SIG-M5 treated with dmso at 0.1 percent for 504 hours (cell line): ENCODE measurements around the gene TRIM14.
"Not testable (repeated sequence)": the region's sequence is repeated elsewhere in the genome, so short reads cannot be mapped to it uniquely, and the experiment has no call there.

Experiments used
- DNase-seq: peaks from one replicate; lab custom pipeline; 2025; ENCODE audit not compliant: unreplicated experiment; lab: John Stamatoyannopoulos, UW

The TRIM14 gene

DNA sequence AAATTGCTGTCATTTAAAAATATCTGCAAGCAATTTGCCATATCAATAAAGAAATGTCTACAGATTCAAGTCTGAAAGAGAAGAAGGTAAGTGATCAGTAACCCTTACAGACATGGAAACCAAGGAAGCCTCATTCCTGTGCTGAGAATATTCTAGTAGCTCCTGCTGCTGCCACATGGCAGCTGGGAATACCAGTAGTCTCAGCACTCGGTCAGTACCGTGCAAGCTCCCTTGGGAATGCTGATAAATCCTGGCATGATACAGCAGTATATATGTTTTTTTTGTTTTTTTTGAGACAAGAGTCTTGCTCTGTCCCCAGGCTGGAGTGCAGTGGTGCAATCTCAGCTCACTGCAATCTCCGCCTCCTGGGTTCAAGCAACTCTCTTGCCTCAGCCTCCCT, 34.6 kb downstream of the TRIM14 start:
- DNase-seq, result no peak

DNA sequence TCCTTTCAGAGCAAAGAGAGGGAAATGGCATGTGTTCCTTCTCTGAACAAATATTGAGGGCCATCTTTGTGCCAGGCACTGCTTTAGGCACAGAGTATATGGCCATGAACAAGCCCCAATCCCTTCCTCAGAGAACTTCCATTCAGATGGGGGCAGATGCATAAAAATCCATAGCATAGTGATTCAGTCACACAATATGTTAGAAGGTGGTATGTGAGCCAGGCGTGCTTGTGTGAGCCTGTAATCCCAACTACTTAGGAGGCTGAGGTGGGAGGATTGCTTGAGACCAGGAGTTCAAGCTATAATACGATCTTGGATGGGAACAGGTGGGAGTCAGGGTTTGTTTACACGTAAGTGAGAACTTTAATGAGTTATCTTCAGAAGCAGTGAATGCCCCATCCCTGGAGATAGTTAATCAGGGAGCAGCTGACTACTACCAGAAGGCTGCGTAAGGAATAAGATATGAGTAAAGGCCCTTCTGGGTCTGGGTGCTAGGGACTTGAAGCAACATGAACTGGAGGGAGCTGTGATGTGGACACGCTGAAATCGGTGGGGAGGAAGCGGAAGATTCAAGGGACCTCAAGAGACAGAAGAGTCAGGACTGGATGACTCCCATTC, 35.3 kb downstream of the TRIM14 start:
- DNase-seq, result no peak

DNA sequence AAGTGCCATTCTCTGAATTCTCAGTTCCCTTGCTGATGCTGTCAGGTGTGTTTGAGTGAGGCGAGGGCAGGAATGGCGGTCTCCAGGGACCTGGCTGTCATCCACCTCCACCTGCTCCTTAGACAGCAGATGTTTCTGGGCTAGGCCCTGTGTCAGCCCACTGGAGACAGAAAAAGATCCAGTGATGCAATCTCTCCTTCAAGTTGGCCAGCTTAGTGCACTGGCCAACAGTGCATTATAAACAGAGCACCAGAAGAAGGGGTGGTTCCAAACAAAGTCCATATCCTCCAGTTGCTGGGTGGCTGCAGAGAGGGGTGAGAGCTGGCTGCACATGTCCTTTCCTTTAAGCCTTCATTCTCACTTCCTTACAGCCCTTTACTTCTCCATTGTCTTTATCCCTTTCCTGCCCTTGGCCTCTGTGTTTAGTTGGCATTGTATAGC, 35.9 kb downstream of the TRIM14 start:
- DNase-seq, result peak; percentile 9

DNA sequence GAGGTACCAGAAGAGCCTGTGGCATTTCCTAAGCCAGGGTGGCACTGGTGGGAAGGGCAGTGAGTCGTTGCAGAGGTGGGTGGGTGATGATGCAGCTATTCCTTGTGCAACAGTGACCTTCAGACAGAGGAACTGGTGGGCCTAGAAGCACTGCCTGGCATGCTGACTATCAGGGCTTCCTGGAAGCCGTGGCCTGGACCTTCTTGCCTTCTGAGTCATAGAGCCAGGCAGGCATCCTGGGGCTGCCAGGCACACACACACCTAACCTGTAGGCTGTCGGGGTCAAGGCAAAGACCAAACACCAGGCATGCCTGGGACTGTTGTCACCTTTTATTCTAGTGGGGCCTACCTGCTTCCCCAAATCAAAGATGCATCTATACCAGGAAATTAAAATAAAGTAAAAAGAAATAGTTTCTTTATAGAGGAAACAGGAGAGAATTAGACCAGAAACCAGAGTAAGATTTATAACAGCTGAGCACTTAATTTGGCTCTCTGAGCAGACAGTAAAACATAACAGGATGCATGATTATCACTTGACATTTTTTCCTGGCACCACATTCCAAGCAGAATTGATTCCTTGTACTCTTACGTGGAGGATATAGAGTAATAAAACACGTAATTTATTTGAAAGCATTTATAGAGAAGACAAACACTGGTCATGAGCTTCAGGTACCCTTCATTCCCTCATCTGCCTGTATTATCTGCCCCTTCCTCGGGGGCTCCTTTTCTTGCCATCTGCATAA, 37.4 kb downstream of the TRIM14 start:
- DNase-seq, result no peak

DNA sequence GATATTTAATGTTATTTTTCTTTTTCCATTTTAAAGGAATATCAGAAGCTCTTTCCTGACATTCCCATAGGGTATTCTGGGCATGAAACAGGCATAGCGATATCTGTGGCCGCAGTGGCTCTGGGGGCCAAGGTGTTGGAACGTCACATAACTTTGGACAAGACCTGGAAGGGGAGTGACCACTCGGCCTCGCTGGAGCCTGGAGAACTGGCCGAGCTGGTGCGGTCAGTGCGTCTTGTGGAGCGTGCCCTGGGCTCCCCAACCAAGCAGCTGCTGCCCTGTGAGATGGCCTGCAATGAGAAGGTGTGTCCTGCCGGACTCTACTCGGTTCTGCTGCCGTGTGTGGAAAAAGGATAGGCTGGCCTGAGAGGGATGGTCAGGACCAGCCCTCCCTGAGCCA, 38.2 kb downstream of the TRIM14 start:
- DNase-seq, result no peak

DNA sequence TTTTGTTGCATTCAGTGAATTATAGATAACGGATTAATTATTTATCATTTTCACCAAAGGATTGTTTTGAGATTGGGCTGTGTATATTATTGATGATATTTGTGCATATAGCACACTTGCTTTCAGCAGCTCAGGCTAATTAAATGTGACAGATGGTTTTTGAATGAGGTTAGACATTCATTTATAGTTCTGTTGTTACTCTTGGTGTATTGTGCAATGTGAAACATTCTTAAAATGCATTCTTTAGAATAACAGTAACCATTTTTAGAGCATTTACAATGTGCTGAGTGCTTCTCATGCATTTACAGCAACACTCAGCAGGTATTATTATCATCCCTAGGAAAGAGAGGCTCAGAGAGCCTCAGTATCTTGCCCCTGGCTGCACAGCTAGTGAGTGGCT, 38.7 kb downstream of the TRIM14 start:
- DNase-seq, result no peak

DNA sequence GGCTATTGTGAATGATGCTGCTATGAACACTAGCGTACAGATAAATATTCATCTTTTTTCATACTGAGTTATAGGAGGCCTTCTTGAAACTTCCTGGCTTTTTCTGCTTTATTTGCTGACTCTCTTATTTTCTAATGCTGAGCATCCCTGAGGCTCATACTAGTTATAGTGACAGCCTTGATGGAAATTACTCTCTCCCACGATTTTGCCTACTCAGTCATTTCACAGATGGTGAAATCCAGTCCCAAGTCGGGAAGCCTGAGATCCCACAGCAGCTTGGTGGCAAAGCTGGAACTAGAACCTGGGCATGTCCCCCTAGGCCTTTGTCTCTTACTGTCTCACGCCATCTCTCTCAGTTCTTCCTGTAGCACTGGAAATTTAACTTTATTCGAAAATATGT, 40.1 kb downstream of the TRIM14 start:
- no peak for DNase-seq

DNA sequence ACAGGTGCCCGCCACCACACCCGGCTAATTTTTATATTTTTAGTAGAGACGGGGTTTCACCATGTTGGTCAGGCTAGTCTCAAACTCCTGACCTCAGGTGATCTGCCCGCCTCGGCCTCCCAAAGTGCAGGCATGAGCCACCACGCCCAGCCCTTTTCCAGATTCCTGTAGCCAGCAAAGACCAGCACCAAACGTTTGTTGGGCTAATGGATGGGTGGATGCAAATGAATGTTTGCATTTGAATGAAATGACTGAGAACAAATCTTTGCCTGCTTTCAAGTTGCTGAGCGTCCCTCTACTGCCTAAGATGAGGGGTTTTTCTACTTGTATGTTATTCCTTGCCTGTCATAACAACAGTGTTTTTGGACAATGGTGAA, 42.5 kb downstream of the TRIM14 start:
- not testable (repeated sequence) for DNase-seq

DNA sequence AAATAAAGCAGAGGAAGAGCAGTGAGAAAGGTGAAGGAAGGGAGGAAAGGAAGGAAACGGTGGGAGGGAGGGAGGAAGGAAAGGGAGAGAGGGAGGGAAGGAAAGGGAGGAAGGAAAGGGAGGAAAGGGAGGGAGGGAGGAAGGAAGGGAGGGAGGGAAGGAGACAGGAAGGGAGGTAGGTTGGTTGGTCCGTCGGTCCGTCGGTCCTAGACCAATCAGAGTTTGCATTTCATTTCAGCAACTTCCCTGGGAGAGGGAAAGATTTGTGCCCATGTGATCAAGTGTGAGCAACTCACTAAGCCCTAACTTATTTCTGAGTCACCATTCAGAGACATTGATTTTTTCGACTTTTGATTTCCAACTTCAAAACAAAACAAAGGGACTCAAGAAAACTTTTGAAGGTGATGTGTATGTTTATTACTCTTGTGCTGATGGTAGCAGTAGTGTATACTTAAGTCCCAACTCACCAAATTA, 43.7 kb downstream of the TRIM14 start:
- DNase-seq, result no peak

DNA sequence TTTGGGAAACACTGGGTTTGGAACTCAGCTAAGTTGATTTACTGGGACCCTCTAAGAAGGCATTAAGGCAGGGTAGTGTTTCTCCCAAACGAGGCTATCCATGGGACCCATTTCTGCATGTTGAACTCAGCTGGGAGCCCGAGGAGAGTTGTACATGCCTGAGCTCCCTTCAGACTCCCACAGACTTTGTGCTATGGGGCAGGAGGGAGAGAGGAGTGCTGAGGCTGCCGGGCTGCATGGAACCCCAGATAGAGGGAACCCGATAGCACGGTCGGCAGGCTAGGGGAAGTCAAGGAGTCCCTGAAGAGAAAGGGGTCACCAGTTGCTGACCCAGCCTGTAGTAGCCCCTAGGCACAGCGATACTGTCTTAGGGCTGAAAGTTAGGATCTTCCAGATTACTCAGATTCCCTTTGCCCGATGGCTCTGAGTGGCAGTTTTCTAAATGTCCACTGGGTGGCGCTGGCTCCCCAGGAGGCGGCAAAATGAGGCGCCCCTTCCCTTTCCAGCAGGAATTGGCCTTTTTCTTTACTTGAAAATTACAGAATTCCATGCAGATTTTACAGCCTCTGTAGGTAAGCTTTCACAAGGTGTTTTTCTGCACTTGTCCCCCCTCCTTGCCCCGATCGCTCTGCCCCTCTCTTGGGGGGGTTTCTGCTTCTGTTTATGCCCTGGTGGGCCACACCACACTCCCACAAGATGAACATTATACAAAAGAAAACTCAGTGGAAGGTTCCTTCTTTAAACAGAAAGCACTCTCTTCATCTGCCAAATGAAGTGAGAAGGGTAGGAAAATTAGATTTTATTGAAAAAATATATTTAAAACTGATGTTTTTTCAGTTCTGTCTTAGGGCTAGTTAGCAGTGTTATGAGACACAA, 44.7 kb downstream of the TRIM14 start:
- DNase-seq, result peak; percentile 27

DNA sequence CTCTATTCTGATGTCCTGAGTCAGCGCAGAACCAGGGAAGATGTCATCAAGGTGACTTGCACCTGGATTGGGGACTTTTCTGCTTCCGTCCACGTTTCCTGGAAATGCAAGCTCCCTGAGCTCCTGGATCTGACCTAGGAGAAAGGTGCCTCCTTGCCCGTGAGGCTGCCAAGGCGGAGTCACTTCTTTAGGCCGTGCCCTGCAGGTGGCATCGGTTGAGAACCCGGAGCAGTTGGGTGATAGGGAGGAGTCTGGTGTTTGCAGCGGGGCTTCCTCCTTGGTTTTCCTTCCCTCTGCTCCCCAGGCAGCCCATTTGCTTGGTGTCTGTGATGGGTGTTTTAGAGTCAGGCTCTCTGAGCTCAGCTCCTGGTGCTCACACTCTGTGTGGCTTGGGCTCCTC, 47.3 kb downstream of the TRIM14 start:
- DNase-seq, result peak; percentile 19

DNA sequence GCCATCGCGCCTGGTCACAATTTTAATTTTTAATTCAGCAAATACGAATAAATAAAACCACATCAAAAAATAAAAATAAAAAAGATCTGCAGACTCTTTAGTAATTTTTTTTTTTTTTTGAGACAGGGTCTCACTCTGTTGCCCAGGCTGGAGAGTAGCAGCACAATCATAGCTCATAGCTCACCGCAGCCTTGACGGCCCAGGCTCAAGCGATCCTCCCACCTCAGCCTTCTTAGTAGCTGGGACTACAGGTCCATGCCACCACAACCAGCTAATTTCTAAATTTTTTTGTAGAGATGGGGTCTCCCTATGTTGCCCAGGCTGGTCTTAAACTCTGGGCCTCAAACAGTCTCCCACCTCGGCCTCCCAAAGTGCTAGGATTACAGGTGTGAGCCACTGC, 48.3 kb downstream of the TRIM14 start:
- no peak for DNase-seq

DNA sequence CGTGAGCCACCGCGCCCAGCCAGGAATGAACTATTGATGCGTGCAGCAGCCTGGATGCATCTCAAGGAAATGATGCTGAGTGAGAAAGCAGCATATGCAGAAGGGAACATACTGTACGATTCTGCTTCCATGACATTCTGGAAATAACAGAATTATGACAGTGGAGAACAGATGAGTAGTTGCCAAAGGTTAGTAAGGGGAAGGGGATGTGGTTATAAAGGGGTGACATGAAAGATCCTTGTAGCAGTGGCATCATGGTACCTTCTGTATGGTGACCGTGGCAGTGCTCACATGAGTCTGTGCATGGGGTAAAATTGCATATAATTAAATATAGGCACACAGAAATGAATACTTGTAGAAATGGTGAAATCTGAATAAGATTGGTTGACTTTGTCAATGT, 49.5 kb downstream of the TRIM14 start:
- DNase-seq, result no peak

DNA sequence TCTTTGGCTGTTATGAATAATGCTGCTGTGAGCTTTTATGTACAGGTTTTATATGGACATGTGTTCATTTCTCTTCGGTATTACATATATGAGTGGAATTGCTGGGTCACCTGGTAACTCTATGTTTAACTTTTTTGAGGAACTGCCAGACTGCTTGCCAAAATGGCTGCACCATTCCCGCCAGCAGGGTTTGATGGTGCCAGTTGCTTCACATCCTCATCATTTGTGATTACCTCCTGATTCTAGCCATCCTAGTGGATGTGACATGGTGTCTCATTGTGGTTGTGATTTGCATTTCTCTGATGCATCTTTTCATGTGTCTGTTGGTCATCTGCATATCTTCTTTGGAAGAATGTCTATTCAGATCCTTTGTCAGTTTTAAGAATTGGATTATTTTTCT, 51.8 kb downstream of the TRIM14 start:
- no peak for DNase-seq

DNA sequence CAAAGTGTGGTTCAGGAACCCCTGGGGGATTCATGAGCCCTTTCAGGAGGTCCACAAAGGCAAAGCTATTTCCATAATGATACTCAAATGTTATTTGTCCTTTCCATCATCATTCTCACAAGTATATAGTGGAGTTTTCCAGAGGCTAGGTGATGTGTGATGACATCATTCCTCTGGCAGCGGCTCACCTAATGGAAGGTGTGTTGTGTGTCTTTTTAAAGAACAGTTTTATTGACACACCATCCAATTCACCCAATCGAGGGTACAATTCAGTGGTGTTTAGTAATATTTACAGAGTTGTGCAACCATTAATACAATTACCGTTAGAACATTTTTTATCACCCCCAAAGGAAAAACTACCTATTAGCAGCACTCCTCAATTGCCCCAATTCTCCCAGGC, 52.8 kb downstream of the TRIM14 start:
- no peak for DNase-seq

DNA sequence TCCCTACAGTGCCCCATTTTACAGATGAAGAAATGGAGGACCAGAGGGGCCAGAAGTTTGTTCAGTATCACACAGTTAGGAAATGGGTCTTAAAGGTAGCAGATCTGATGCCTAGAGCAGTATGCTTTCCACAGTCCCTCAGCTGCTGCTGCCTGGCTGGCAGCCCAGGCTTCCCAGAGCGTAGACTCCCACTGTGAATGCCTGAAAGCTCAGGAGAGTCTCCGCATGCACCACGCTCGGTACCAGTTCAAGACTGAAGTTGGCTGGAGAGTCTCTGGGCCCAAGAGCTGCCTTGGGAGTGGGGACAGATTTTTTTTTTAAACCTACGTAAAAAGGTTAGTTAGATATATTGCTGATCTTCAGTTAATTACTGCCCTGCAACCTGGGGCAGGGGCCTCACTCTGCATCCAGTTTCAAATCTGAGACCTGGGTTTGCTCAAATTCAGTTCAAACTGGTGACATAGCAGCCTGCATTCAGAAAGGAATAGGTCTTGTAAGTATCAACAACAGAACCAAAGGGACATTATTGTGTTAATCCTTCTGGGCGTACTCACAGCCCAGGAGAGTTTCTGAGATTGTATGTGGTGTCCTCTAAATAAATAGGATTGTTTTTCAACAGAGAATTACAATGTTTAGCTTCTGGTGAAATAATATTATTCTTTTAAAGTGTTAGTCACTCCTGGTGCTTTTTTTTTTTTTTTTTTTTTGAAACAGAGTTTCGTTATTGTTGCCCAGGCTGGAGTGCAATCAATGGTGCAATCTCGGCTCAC, 54.2 kb downstream of the TRIM14 start:
- no peak for DNase-seq

DNA sequence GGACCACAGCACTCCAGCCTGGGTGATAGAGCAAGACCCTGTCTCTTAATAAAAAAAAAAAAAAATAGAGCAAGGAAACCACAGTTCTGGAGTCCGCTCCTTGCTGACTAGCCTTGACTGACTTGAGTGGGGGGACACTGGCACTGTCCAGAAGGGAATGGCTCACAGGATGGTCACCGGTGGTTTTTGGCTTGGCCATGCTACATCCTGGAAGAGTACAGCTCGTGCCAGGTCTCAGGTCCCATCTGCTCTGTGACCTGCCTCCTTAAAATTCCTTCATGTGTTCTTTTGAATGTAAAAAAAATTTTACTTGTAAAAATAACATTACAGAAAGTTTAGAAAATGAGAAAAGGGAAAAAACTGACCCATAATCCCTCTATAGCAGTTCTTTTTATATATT, 56.9 kb downstream of the TRIM14 start:
- DNase-seq, result no peak

DNA sequence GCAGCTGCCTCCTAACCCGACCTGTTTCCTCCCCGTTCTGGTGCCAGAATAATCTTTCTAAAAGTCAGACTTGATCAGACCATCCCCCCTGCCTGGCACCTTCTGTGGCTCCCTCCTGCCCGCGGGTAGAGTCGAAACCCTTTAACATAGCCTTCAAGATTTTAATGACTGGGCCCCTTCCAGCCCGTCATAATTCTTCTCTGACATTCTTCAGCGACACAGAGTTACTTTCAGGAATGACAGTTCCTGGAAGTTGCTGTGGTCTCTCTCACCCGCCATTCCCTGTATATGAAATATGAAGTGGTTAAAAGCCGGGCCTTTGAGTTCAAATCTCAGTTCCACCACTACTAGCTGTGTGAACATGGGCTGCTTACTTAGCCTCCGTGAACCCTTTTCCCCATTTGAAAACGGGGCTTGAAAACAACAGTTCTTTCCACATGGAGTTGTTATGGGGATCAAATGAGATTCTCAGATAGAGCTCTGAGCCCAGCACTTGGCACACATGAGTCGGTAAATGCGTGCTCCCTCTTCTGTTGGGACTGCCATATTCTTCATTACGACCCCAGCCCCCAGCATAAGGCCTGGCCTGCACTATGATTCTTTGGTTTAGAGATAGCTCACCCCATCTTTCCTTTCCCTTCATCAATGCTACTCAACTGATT, 61.8 kb downstream of the TRIM14 start:
- no peak for DNase-seq

DNA sequence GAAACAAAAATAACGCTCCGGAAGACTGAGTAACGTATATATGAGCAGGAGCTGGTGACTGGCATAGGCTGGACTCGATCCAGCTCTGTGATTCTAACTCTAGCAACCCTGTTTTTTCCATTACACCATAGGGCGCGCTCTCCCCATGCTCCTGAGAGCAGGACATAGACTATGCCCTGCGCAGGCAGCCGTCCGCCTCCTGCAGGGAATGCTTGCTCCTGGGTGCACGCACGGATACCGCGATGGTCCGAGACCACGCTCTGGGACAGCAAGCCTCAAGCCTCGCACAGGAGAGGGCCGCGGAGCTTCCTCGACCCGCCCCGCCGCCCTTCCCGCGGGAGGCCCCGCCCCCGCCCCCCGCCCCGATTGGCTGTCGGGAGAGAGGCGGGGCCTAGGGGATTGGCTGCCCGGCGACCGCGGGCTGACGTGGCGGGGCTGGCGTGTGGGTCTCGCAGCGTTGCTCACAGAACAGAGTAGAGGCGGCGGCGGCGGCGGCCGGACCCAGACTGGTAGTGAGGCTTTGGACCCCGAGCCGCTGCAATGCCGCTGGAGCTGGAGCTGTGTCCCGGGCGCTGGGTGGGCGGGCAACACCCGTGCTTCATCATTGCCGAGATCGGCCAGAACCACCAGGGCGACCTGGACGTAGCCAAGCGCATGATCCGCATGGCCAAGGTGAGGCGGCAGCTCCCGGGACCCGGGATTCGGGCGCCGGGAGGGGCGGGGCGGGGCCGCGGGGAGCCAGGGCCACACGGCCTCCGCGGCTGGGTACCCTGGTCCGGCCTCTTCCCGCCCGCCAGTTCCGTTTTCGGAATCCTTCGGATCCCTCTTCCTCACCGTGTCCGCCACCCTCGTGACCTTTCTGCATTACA, 62.5 kb downstream of the TRIM14 start, which contains the start of gene NANS:
TSS of gene NANS (plus strand) at position 464 of the 869 bp plus-strand sequence. CDS start at position 541, 77 bp downstream.
- DNase-seq, result peak; percentile 99
